GM21737 (cell line): ENCODE measurements around the gene BMPR1B.
"Not testable (repeated sequence)": the region's sequence is repeated elsewhere in the genome, so short reads cannot be mapped to it uniquely, and the experiment has no call there.

Source experiments
- ATAC-seq: cut with Tn5 transposase; IDR thresholded peaks from one replicate; pipeline ENCODE4 v1.9.1; 2021; ENCODE audit warnings: mild to moderate bottlenecking, moderate library complexity; ENCODE audit not compliant: unreplicated experiment

BMPR1B gene

DNA sequence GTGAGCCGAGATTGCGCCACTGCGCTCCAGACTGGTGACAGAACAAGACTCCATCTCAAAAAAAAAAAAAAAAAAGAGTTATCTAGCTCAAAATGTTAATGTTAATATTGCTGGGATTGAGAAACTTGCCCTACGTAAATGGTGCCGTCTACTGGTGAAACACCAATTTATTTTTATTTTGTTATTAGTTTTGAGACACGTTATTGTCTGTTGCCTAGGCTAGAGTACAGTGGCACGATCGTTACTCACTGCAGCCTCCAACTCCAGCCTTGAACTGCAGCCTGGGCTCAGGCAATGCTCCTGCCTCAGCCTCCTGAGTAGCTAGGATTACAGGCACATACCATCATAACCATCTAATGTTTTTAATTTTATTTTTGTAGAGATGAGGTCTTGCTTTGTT lies 262.8 kb downstream of the BMPR1B start:
- ATAC-seq = no peak

GRCh38 chr4:95021099-95021498 lies 263.3 kb downstream of the BMPR1B start:
- ATAC-seq = no peak

GRCh38 chr4:95023110-95023509 lies 265.4 kb downstream of the BMPR1B start:
- no peak for ATAC-seq

DNA sequence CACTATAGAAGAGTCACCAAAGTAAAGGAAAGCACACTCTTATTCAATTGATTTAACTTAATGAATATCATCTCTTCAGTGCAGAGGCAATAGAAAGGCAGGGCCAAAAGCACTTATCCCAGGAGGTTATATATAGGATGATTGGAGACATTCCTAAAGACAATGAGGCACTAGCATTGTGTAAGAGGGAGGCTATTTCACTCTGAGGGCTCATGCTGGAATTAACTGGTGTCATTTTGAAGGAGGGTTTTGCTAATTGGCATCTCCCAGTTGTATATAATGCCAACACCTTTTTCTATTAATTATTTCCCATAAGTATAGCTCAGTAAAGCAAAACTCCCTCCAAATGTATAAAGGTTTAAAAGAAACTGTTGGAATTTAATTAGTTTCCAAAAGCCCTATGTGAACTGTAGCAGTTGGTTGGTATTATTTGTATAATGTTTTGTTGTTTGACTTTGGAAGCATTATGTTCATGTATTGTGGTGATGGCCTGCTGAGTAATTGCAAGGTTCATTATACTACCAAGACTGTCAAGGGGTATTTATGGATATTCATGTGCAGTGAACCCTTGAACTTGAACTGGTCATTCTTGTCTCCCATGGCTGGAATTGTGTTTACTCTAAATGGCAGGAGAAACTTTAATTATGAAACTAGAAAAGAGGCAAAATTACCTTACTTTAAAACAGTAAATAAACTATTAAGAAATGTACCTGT lies 270.3 kb downstream of the BMPR1B start:
- ATAC-seq = no peak

DNA sequence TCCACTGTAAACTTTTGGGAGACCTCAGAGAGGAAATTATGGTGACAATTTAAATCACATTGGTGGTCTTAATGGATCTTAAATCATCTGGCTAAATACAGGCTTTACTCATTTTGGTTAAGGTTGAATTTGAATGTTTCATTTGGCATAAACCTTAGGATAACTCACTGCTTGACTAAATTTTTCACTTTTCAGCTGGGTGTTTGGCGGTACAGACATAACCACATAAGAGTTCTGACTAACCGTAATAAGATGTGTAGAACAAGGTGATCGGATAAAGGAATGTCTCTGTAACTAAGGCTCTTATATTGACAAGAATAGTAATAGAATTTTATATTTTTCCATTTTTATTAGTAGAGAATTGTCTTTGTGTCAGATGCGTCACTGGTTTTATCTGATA lies 281.0 kb downstream of the BMPR1B start:
- ATAC-seq = no peak

- ATAC-seq = no peak
Observed at GRCh38 chr4:95044324-95044837, 286.6 kb downstream of the BMPR1B start.

DNA sequence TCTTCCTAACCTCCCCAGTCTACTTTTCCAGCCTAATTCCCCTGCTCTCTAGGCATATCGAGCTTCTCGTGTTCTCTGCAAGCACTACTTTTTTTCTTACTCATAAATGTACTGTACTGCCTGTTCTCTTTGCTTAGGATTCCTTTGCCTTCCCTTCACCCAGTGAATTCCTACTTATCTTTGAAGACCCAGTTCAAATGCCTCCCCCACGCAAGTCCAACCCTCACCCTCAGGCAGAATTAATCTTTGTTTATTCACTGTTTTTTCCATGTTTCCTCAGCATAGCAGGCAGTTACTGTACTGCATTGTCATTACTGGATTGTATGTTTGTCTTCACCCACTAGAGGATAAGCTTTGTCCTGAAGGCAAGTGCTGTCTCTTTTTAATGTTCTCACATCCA lies 287.7 kb downstream of the BMPR1B start:
- ATAC-seq = no peak

- no peak for ATAC-seq
Observed at GRCh38 chr4:95048296-95048695, 290.5 kb downstream of the BMPR1B start.

GRCh38 chr4:95049551-95050233 lies 291.9 kb downstream of the BMPR1B start:
- ATAC-seq = no peak

DNA sequence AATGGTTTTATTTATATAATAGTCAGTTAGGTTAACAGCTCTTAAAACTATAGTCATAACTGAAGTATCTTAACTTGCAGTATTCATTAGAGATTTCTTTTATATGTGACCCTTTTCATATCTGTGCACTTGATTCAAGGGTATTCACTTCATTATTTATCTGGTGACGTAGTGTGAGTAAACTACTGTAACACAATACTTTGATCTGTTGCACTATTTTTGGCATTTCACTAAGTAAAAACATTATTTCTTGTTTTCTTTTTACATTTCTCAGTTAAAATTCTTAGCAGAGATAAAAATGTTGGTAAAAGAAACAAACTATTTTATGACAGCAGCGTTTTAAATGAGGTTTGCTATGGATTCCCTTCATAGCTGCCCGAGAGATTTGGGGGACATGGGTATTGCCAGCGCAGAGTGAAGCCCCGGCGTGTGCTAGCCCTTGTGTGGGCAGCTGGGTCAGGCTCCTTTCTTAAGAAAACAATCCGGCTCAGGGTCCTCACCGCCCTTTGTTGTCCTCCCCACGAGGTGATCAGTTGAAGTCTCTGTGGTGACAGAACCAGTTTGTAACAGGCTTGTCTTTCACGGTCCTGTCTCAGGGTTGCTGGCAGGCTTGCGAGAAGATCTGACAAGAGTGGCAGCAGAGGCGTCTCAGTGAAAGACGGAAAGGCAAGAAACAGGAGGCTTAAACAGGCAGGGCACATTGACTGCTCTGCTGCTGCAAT lies 293.4 kb downstream of the BMPR1B start:
- ATAC-seq = no peak

DNA sequence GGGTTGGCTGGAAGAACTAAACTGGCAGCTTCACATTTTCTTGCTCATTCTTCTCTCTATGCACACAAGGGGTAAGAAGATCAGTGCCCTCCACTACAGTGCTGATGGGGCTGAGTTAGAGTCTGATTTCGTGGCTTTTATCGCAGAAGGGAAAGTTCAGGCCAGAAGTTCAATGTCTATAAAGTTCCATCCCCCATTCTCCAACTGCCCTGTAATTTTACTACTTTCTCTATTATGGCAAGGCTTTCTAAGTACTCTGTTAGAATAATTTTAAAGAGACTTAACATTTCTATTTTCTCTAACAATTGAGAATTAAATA lies 293.9 kb downstream of the BMPR1B start:
- no peak for ATAC-seq

DNA sequence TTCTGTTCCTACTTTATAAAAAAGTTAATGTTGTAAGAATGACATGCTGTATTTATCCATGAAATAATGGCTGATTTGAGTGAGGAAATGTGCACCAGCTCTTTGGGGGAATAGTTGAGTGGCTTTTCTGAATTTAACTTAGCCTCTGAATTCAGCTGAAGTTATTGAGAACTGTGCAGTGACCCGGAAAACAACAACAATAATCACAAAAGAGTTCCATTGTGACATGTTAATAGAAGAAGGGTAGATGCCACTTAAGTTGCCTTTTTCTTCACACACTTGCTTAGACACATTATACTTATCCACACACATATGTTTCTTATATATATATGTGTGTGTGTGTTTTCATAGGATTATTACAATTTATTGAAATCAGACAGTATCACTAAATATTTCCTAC lies 301.2 kb downstream of the BMPR1B start:
- ATAC-seq = no peak

DNA sequence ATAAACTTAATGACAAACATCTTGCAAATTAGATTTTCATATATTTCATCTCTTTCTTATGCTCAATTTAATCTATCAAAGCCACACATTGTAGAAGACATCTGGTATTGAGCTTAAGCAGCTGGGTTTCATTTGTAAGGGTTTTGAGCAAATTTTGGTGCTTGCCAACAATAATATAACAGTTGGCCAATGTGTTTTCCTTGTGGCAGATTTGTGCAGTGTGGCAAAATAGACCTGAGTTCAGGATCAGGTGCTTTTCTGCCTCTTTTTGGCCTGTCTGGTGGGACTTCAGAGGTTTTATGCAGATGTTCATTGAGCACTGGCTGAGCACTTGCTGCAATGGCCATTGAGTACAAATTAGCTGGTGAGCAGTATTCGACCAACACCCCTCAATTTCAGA lies 301.9 kb downstream of the BMPR1B start:
- no peak for ATAC-seq

DNA sequence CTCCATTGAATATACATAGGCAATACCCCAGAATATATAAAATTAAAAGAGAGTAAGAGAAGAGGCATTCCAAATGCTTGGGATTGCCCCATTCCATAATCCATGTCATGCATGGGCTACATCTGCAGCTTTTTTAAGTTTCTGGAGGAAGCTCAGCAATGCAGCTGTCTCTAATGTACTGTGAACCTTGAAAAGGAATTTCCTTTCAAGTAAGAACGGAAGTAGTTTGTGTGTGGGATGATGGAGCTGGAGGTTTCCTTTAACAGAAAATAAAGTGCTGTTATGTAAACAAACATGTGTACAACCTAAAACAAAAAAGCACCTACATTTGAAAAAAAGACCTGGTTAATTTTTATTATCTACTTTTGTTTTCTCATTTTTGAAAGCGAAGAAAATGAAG lies 303.5 kb downstream of the BMPR1B start:
- no peak for ATAC-seq

GRCh38 chr4:95061801-95062200 lies 304.0 kb downstream of the BMPR1B start:
- not testable (repeated sequence) for ATAC-seq

DNA sequence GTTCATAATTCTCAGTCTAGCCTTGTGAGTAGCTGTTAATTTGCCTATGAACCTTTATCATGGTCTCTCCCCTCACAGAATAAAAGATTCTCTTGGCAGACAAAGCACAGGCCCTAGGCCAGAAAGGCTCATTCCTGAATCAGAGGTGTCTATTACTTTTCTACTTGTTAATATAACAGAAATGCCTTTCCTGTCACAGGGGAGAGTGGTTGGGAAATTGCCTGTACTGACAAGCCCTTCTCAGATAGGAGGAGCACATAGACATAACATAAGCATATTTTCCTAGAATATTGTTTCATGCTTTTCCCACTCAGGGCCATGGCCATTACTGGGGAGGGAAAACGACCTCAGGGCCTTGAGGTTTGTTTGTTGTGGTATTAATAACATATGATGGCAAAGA lies 308.3 kb downstream of the BMPR1B start:
- ATAC-seq = no peak

DNA sequence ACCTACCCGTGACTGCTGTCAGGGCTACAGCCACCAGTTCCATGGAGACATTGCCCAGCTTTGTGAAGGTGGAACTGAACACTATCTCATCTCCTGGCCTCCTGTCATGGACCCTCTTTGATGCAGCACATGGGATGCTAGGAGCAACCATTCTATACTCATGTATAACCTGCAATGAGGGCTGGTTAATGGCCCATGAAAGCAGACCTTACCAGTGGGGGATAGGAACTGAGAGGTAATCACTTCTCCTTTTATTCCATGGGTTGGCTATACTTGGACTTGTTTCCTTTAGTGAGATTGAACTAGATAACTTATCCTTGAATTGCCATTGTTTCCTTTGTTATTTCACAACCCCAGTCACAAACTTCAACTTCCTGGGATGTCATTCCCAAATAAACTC lies 310.6 kb downstream of the BMPR1B start:
- no peak for ATAC-seq

DNA sequence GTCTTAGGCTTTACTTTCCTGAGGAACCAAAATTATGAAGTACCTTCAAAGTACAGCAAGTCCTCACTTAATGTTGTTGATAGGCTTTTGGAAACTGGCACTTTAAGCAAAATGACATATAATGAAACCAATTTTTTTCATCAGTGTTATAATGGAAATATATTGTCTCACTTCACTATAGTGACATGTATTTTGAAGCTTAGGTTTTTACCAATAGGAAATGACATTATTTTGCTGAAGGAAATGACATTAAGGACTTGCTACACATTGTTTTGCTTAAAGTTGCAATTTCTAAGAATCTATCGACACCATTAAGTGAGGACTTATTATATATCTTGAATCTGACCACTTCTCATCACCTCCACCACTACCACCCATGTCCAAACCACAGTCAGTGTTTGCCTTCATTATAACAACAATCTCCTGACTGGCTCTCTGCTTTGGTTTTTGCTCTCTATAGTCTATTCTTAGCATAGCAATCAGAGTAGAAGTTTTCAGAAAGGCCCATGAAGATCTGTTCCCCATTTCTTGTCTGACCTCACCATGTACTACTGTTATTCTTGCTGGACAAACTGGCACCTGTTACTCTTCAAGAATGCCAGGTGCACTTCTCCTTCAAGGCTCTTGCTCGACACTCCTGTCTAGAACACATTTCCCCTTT lies 311.2 kb downstream of the BMPR1B start:
- ATAC-seq = no peak

- ATAC-seq = no peak
Observed at GRCh38 chr4:95071851-95072250, 314.1 kb downstream of the BMPR1B start.

- no peak for ATAC-seq
Observed at GRCh38 chr4:95073646-95074045, 315.9 kb downstream of the BMPR1B start.

- ATAC-seq = no peak
Observed at GRCh38 chr4:95077864-95078263, 320.1 kb downstream of the BMPR1B start.
